ENCODE data around the gene ASB9.

- TF ChIP-seq CTCF (IDR thresholded peaks at IDR 0.05; ENCODE audit: insufficient read depth, low read length, poor library complexity, severe bottlenecking) (no peak), EZH2phosphoT487 (conservative IDR thresholded peaks at IDR 0.05; ENCODE audit: low read length) (no peak)
Observed at GRCh38 chrX:15244421-15244820, 25.5 kb downstream of the ASB9 start.
